ENCODE measurements around the gene FBXL17. TPM values are rescaled to one million over a fixed set of nuclear protein-coding genes. Genes with fewer than 3 reads are reported as not detected.

FBXL17 gene
- total RNA-seq, 1 donor from 2014 or later, result 14.2 TPM

GRCh38 chr5:108001222-108001621, 380.7 kb downstream of the FBXL17 start:
- DNase-seq (ENCODE audit: low spot score), result no peak

GRCh38 chr5:107997338-107997980, 384.4 kb downstream of the FBXL17 start:
- no peak for DNase-seq (ENCODE audit: low spot score)

- DNase-seq (ENCODE audit: low spot score), result no peak
Measured at GRCh38 chr5:107993341-107993740, 388.6 kb downstream of the FBXL17 start.

GRCh38 chr5:107990881-107991810, 390.8 kb downstream of the FBXL17 start:
- DNase-seq (ENCODE audit: low spot score), result no peak

DNA sequence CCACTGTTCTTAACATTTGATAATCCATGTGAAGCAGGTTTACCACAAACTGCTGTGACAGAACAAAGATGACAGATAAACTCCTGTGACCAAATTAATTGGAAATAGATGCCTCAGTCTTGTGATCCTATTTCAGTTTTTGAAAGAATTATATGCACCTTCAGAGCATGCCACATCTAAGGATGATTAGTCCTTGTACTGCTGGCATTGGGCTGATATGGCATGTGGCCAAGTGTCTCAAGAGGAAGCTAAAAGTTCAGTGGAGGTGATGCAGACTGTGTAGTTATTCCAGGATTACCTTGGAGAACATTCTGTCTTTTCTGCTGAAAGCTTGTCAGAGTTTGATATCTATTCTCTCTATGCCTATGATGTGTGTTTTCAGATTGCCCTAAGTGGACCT, 396.8 kb downstream of the FBXL17 start:
- DNase-seq (ENCODE audit: low spot score), result no peak

- no peak for DNase-seq (ENCODE audit: low spot score)
Measured at GRCh38 chr5:107982703-107983425, 399.0 kb downstream of the FBXL17 start.

DNA sequence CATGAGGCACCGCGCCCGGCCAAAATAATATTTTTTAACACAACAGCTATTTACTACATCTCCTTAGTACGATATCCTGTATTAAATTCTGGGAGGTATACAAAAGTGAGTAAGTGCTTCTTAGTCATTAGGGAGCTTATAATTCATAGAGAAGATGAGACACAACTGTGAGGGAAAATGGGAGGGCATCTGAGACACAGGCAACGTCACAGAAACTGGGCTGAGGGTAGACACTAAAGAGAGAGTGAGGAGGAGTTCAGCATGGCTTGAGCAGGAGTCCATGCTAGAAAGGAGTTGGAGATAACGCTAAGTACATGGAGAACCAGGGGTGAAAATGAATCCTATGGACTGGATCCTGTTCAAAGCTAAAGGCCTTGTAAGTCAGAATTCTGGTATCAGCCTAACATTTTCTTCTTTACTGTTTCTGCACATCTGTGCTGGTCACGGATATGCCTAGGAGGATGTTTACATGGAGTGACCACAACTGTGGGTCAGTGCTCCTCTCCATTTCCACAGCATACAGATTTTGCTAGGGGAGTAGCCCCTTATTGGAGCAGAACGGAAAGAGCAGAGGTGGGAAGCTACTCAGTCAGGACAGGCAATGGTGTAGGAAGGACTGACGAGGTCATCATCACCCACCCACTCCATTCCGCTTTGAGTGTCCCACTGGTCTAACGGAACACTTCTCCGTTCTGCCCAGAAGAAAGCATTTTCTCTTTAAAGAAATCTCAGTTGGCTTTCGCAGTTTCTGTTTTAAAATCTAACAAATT, 400.8 kb downstream of the FBXL17 start:
- DNase-seq (ENCODE audit: low spot score), result no peak

DNA sequence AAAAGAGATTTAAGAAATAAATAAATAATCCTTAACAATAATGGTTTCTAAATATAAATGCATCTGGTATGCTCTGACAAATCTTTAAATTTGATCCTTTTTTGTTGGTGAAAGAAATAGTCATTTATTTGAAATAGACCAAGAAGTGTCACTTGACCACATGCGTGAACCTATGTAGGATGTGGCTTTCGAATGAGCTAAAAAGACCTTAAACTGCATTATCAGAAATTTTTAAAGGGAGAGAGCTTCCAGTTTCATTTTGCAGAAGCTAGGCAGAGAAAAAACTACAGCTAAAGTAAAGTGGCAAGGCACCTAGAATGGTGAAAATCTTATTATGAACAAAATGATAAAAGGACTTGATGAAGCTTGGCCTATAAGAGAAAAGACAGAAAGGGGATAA, 402.0 kb downstream of the FBXL17 start:
- no peak for DNase-seq (ENCODE audit: low spot score)

GRCh38 chr5:107979291-107979690, 402.6 kb downstream of the FBXL17 start:
- no peak for DNase-seq (ENCODE audit: low spot score)

GRCh38 chr5:107977550-107978071, 404.3 kb downstream of the FBXL17 start:
- DNase-seq (ENCODE audit: low spot score), result no peak

DNA sequence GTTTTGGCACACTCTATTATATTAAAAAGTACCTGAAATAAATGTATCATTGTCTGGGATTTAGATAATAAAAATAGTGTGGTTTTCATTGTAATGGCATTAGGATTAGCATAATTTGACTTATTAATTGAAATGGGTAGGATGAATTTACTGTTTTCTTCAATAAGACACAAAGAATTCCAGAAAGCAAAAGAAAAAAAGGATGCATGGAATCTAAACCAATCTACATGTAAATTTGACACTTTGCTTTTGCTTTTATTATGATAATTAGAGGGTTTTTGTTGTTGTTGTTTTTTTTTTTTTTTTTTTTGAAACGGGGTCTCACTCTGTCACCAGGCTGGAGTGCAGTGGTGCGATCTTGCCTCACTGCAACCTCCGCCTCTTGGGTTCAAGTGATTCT, 406.3 kb downstream of the FBXL17 start:
- no peak for DNase-seq (ENCODE audit: low spot score)

DNA sequence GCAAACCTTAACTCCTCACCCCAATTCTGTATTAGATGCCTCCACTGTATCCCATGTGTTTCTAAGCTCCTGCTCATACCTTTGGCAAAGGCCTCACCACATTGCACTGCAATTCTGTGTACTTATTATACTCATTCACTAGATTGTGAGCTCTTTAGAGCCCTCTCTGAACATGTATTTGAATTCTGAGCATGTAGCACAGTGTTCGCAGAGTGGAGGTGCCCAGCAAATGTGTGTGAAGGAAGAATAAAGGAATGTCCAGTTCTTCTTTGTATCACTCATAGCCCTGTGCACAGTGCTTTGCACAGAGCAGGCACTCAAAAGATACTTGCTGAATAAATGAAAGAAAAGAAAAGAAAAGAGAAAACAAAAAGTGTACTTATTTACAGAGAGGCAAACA, 410.1 kb downstream of the FBXL17 start:
- DNase-seq (ENCODE audit: low spot score), result no peak

GRCh38 chr5:107969847-107970246, 412.1 kb downstream of the FBXL17 start:
- DNase-seq (ENCODE audit: low spot score), result no peak

DNA sequence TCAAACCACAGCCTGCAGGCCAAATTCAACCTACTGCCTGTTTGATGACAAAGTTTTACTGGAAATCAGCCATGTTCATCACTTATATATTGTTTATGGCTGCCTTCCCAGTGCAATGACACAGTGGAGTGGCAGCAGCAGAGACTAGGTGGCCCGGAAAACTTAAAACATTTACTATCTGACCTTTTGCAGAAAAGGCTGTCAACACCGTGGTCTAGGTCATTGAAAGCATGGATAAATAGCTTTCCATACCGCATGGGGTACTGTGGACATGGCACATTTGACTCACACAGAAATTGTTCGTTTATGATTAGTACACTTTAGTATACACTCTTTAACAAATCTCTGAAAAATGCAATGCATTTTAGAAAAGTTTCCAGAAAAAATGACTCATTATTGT, 412.9 kb downstream of the FBXL17 start:
- no peak for DNase-seq (ENCODE audit: low spot score)

GRCh38 chr5:107968406-107968843, 413.5 kb downstream of the FBXL17 start:
- no peak for DNase-seq (ENCODE audit: low spot score)

GRCh38 chr5:107966201-107966600, 415.7 kb downstream of the FBXL17 start:
- DNase-seq (ENCODE audit: low spot score), result no peak

DNA sequence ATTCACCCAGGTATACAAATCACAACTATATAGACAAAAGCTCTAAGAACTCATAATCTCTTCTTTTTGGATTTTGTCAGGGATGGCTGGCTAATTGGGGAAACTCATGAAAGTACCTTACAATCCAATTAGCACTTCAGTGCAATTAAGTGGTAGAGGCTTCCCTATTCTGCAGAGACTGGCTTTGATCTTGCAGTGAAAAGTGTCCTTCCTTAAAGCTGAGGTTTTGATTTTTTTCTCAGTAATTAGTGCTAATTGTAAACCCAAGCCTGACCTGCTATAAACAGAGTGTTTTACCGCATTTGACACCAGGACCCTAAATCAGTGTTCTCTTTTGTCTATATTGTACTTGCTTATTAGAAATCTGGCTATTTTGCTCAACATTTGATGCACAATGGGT, 417.2 kb downstream of the FBXL17 start:
- DNase-seq (ENCODE audit: low spot score), result no peak

- DNase-seq (ENCODE audit: low spot score), result no peak
Measured at GRCh38 chr5:107959573-107960279, 422.2 kb downstream of the FBXL17 start.

DNA sequence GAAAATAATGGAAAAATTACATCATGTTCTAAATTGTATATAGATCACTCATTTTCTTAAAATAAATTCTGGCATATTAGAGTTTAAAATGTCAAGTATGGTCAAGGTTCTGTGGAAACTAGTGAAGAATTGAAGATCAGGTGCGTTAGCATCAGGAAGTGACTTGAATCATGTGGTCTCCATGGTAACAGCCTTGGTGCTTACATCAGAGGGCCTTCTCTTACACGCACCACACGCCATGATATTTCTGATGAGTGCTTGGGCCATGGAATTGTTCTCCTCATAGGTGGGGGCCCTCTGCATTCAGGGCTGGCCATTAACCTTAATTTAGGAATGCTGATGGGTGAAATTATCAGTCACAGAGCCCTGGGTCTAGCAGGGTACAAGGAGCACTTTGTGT, 423.0 kb downstream of the FBXL17 start:
- DNase-seq (ENCODE audit: low spot score), result no peak

DNA sequence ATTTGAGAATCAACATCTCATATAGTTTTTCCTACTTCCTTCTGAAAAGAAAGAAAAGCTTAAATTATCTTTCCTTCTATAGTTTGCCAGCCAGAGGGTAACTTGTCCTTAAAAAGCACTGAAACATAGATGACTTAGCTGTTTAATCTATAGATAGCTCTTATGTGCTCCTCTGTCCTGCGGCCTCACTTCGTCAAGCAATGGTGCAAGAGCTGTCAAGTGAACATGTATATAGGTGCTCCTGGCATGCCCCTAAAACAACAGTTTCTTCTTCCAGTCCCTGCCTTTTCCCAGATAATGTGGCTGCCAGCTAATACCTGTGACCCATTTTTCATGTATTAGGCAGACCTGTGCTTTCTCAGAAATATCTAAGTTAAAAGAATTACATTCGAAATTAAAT, 423.5 kb downstream of the FBXL17 start:
- no peak for DNase-seq (ENCODE audit: low spot score)

GRCh38 chr5:107957051-107957450, 424.8 kb downstream of the FBXL17 start:
- no peak for DNase-seq (ENCODE audit: low spot score)
